GM21515 (cell line): ENCODE measurements around the gene IFNL4.
"Not testable (repeated sequence)": the region's sequence is repeated elsewhere in the genome, so short reads cannot be mapped to it uniquely, and the experiment has no call there.

Experiments used
- ATAC-seq: cut with Tn5 transposase; IDR thresholded peaks from one replicate; pipeline ENCODE4 v1.9.1; 2021; ENCODE audit not compliant: unreplicated experiment

Gene IFNL4

GRCh38 chr19:39261704-39262103 is 13.0 kb upstream of the IFNL4 start:
- ATAC-seq, result no peak

GRCh38 chr19:39257227-39257626 is 8.6 kb upstream of the IFNL4 start:
- no peak for ATAC-seq

- no peak for ATAC-seq
These were observed 6.1 kb upstream of the IFNL4 start for GRCh38 chr19:39254531-39255345.

GRCh38 chr19:39253374-39254149 is 4.9 kb upstream of the IFNL4 start:
- no peak for ATAC-seq

GRCh38 chr19:39252458-39252857 is 3.8 kb upstream of the IFNL4 start:
- ATAC-seq, result no peak

- no peak for ATAC-seq
These were observed 3.2 kb upstream of the IFNL4 start for GRCh38 chr19:39251846-39252245.

- no peak for ATAC-seq
These were observed 2.4 kb upstream of the IFNL4 start for GRCh38 chr19:39251081-39251480.

GRCh38 chr19:39247701-39248664 is 673 bp downstream of the IFNL4 start:
- ATAC-seq, result no peak

- no peak for ATAC-seq
These were observed 1.5 kb downstream of the IFNL4 start for GRCh38 chr19:39246951-39247669.

GRCh38 chr19:39245166-39245565 is 3.5 kb downstream of the IFNL4 start:
- ATAC-seq, result not testable (repeated sequence)

- not testable (repeated sequence) for ATAC-seq
These were observed 4.1 kb downstream of the IFNL4 start, which contains the start of gene IFNL3 for GRCh38 chr19:39244410-39245100. IFNL3 (minus strand) TSS chr19:39245006; CDS start chr19:39244967, 39 bp downstream.

GRCh38 chr19:39243741-39244140 is 4.9 kb downstream of the IFNL4 start:
- not testable (repeated sequence) for ATAC-seq

GRCh38 chr19:39240421-39240820 is 8.2 kb downstream of the IFNL4 start:
- ATAC-seq, result no peak

- no peak for ATAC-seq
These were observed 9.7 kb downstream of the IFNL4 start for GRCh38 chr19:39238944-39239343.

- ATAC-seq, result no peak
These were observed 10.4 kb downstream of the IFNL4 start for GRCh38 chr19:39238209-39238608.

- ATAC-seq, result no peak
These were observed 11.2 kb downstream of the IFNL4 start for GRCh38 chr19:39237200-39238184.

GRCh38 chr19:39236527-39236926 is 12.1 kb downstream of the IFNL4 start:
- ATAC-seq, result no peak

GRCh38 chr19:39232708-39233107 is 15.9 kb downstream of the IFNL4 start:
- ATAC-seq, result no peak
